Measurements from ENCODE around the gene LIAS. TPM values are rescaled to one million over a fixed set of nuclear protein-coding genes. Genes with fewer than 3 reads are reported as not detected.
"Not testable (repeated sequence)": the region's sequence is repeated elsewhere in the genome, so short reads cannot be mapped to it uniquely, and the experiment has no call there.

The LIAS gene
- 13.2 TPM for polyA plus RNA-seq (2013, experiment 1 of 2)
- 12.9 TPM for polyA plus RNA-seq (2013, experiment 2 of 2)

GRCh38 chr4:39458505-39459300 is at the start of gene LIAS, which contains the start of gene RPL9:
TSS of gene LIAS (plus strand) at chr4:39459056. CDS start at chr4:39459118, 62 bp downstream.
TSS of gene RPL9 (minus strand) at chr4:39458922. CDS start at chr4:39458439, 483 bp downstream.
- Histone ChIP-seq H3K4ac (ENCODE audit: low read length) (peak within 1 kb of the TSS; percentile 93), H3K18ac (ENCODE audit: low read length) (peak within 1 kb of the TSS; percentile 98), H4K91ac (ENCODE audit: low read depth, low read length, poor library complexity) (no peak within 1 kb of the TSS), H4K8ac (ENCODE audit: low read depth, low read length) (no peak within 1 kb of the TSS), H2BK15ac (ENCODE audit: low read length) (no peak within 1 kb of the TSS), H3K9ac (ENCODE audit: low read depth, low read length, poor library complexity) (peak within 1 kb of the TSS; percentile 79), H2AK5ac (ENCODE audit: low read depth, low read length) (peak within 1 kb of the TSS; percentile 97), H3K4me3 (ENCODE audit: low read length in 2 of 2) (peak within 1 kb of the TSS; percentile 78 to 86), H3K27ac (replicated peaks; ENCODE audit: low read length) (peak within 1 kb of the TSS; percentile 92), H3K4me1 (ENCODE audit: control insufficient read depth in 2 of 2, insufficient read depth in 1 of 2, low read depth in 1 of 2, low read length in 2 of 2) (peaks cover 3 to 14% of the 10 kb centered on the region in 2 donors), H3K9me3 (replicated peaks in 1 of 2; ENCODE audit: control insufficient read depth in 2 of 2, insufficient read depth in 1 of 2, low read depth in 1 of 2, low read length in 2 of 2) (no peaks in the 10 kb centered on the region), H2BK120ac (ENCODE audit: low read depth, low read length) (no peak within 1 kb of the TSS), H3K27me3 (ENCODE audit: control insufficient read depth in 3 of 3, insufficient read depth in 3 of 3, low read depth in 1 of 3, low read length in 3 of 3) (no peaks in the 10 kb centered on the region), H3K36me3 (replicated peaks in 1 of 2; ENCODE audit: control insufficient read depth in 2 of 2, insufficient read depth in 2 of 2, low read length in 2 of 2) (peaks cover 27 to 74% of the 10 kb centered on the region in 2 donors), H3K14ac (ENCODE audit: low read length) (peak within 1 kb of the TSS; percentile 82), H3K4me2 (ENCODE audit: insufficient read depth, low read length, poor library complexity, severe bottlenecking) (peak within 1 kb of the TSS; percentile 80), H2BK5ac (ENCODE audit: low read length) (peak within 1 kb of the TSS; percentile 94), H2AFZ (ENCODE audit: low read length) (peak within 1 kb of the TSS; percentile 84), H3K23ac (ENCODE audit: low read depth, low read length, poor library complexity) (peak within 1 kb of the TSS; percentile 94), H3K79me1 (ENCODE audit: low read depth, low read length) (peaks cover 12% of the 10 kb centered on the region), H2BK12ac (ENCODE audit: low read length) (no peak within 1 kb of the TSS)
- DNase-seq (ENCODE audit: low spot score), result peak; percentile 99
- whole genome bisulfite sequencing, 2 donors (ENCODE audit: extremely low coverage in 2 of 2, insufficient read length in 2 of 2, insufficient replicate concordance in 1 of 2), result no CpG with 5 or more reads among the region's 55 CpGs

GRCh38 chr4:39410415-39410814 is 48.4 kb upstream of the LIAS start:
- H4K8ac ChIP-seq (ENCODE audit: low read depth, low read length), result no peak overlapping the region
- H2BK15ac ChIP-seq (ENCODE audit: low read length), result no peak overlapping the region
- H3K36me3 ChIP-seq (replicated peaks in 1 of 2; ENCODE audit: control insufficient read depth in 2 of 2, insufficient read depth in 2 of 2, low read length in 2 of 2), result no peaks in the 10 kb centered on the region
- no peak overlapping the region for H2BK120ac ChIP-seq (ENCODE audit: low read depth, low read length)
- H3K9ac ChIP-seq (ENCODE audit: low read depth, low read length, poor library complexity), result no peak overlapping the region
- no peak overlapping the region for H3K4me3 ChIP-seq (ENCODE audit: low read length in 2 of 2)
- H3K4me2 ChIP-seq (ENCODE audit: insufficient read depth, low read length, poor library complexity, severe bottlenecking), result no peak overlapping the region
- no peaks in the 10 kb centered on the region for H3K27me3 ChIP-seq (ENCODE audit: control insufficient read depth in 3 of 3, insufficient read depth in 3 of 3, low read depth in 1 of 3, low read length in 3 of 3)
- H3K4me1 ChIP-seq (ENCODE audit: control insufficient read depth in 2 of 2, insufficient read depth in 1 of 2, low read depth in 1 of 2, low read length in 2 of 2), result no peaks in the 10 kb centered on the region
- no peak overlapping the region for H3K4ac ChIP-seq (ENCODE audit: low read length)
- H3K9me3 ChIP-seq (replicated peaks in 1 of 2; ENCODE audit: control insufficient read depth in 2 of 2, insufficient read depth in 1 of 2, low read depth in 1 of 2, low read length in 2 of 2), result no peaks in the 10 kb centered on the region
- no peak overlapping the region for H3K27ac ChIP-seq (replicated peaks; ENCODE audit: low read length)
- no peak overlapping the region for H2AFZ ChIP-seq (ENCODE audit: low read length)
- no peak overlapping the region for H2AK5ac ChIP-seq (ENCODE audit: low read depth, low read length)
- no peaks in the 10 kb centered on the region for H3K79me1 ChIP-seq (ENCODE audit: low read depth, low read length)
- H4K91ac ChIP-seq (ENCODE audit: low read depth, low read length, poor library complexity), result no peak overlapping the region
- H3K23ac ChIP-seq (ENCODE audit: low read depth, low read length, poor library complexity), result no peak overlapping the region
- no peak overlapping the region for H3K14ac ChIP-seq (ENCODE audit: low read length)
- no peak overlapping the region for H3K18ac ChIP-seq (ENCODE audit: low read length)
- H2BK5ac ChIP-seq (ENCODE audit: low read length), result no peak overlapping the region
- DNase-seq (ENCODE audit: low spot score), result no peak
- no CpG with 5 or more reads among the region's 5 CpGs for WGBS, 2 donors (ENCODE audit: extremely low coverage in 2 of 2, insufficient read length in 2 of 2, insufficient replicate concordance in 1 of 2)
- H2BK12ac ChIP-seq (ENCODE audit: low read length), result no peak overlapping the region

- not testable (repeated sequence) for DNase-seq (ENCODE audit: low spot score); H2AK5ac ChIP-seq (ENCODE audit: low read depth, low read length)
Observed at GRCh38 chr4:39411561-39411960, 47.3 kb upstream of the LIAS start.

GRCh38 chr4:39415678-39416283 is 43.1 kb upstream of the LIAS start:
- Histone ChIP-seq H3K4me3 (ENCODE audit: low read length in 2 of 2) (no peak overlapping the region), H2BK15ac (ENCODE audit: low read length) (no peak overlapping the region), H3K9ac (ENCODE audit: low read depth, low read length, poor library complexity) (no peak overlapping the region), H2BK5ac (ENCODE audit: low read length) (no peak overlapping the region), H3K18ac (ENCODE audit: low read length) (no peak overlapping the region), H3K23ac (ENCODE audit: low read depth, low read length, poor library complexity) (no peak overlapping the region), H3K27ac (replicated peaks; ENCODE audit: low read length) (no peak overlapping the region), H2AK5ac (ENCODE audit: low read depth, low read length) (no peak overlapping the region), H3K14ac (ENCODE audit: low read length) (no peak overlapping the region), H4K91ac (ENCODE audit: low read depth, low read length, poor library complexity) (no peak overlapping the region), H3K79me1 (ENCODE audit: low read depth, low read length) (no peaks in the 10 kb centered on the region), H3K4me2 (ENCODE audit: insufficient read depth, low read length, poor library complexity, severe bottlenecking) (no peak overlapping the region), H3K4me1 (ENCODE audit: control insufficient read depth in 2 of 2, insufficient read depth in 1 of 2, low read depth in 1 of 2, low read length in 2 of 2) (no peaks in the 10 kb centered on the region), H3K27me3 (ENCODE audit: control insufficient read depth in 3 of 3, insufficient read depth in 3 of 3, low read depth in 1 of 3, low read length in 3 of 3) (no peaks in the 10 kb centered on the region), H2BK120ac (ENCODE audit: low read depth, low read length) (no peak overlapping the region), H3K4ac (ENCODE audit: low read length) (no peak overlapping the region), H2AFZ (ENCODE audit: low read length) (no peak overlapping the region), H3K9me3 (replicated peaks in 1 of 2; ENCODE audit: control insufficient read depth in 2 of 2, insufficient read depth in 1 of 2, low read depth in 1 of 2, low read length in 2 of 2) (no peaks in the 10 kb centered on the region), H3K36me3 (replicated peaks in 1 of 2; ENCODE audit: control insufficient read depth in 2 of 2, insufficient read depth in 2 of 2, low read length in 2 of 2) (no peaks in the 10 kb centered on the region), H2BK12ac (ENCODE audit: low read length) (no peak overlapping the region), H4K8ac (ENCODE audit: low read depth, low read length) (no peak overlapping the region)
- no CpG with 5 or more reads among the region's 2 CpGs for WGBS, 2 donors (ENCODE audit: extremely low coverage in 2 of 2, insufficient read length in 2 of 2, insufficient replicate concordance in 1 of 2)
- DNase-seq (ENCODE audit: low spot score), result no peak

More at GRCh38 chr4:39411561-39411960, 47.3 kb upstream of the LIAS start:
- not testable (repeated sequence) for H2BK5ac ChIP-seq (ENCODE audit: low read length); H3K27me3 ChIP-seq (ENCODE audit: control insufficient read depth in 3 of 3, insufficient read depth in 3 of 3, low read depth in 1 of 3, low read length in 3 of 3); H3K18ac ChIP-seq (ENCODE audit: low read length); H4K91ac ChIP-seq (ENCODE audit: low read depth, low read length, poor library complexity); H4K8ac ChIP-seq (ENCODE audit: low read depth, low read length); H3K36me3 ChIP-seq (replicated peaks in 1 of 2; ENCODE audit: control insufficient read depth in 2 of 2, insufficient read depth in 2 of 2, low read length in 2 of 2); H2BK120ac ChIP-seq (ENCODE audit: low read depth, low read length); H3K4me3 ChIP-seq (ENCODE audit: low read length in 2 of 2); H3K4me2 ChIP-seq (ENCODE audit: insufficient read depth, low read length, poor library complexity, severe bottlenecking); H3K14ac ChIP-seq (ENCODE audit: low read length); H2BK12ac ChIP-seq (ENCODE audit: low read length); H3K9me3 ChIP-seq (replicated peaks in 1 of 2; ENCODE audit: control insufficient read depth in 2 of 2, insufficient read depth in 1 of 2, low read depth in 1 of 2, low read length in 2 of 2); H3K27ac ChIP-seq (replicated peaks; ENCODE audit: low read length); H3K4ac ChIP-seq (ENCODE audit: low read length); H2BK15ac ChIP-seq (ENCODE audit: low read length); H3K4me1 ChIP-seq (ENCODE audit: control insufficient read depth in 2 of 2, insufficient read depth in 1 of 2, low read depth in 1 of 2, low read length in 2 of 2); H2AFZ ChIP-seq (ENCODE audit: low read length); H3K23ac ChIP-seq (ENCODE audit: low read depth, low read length, poor library complexity); H3K79me1 ChIP-seq (ENCODE audit: low read depth, low read length); H3K9ac ChIP-seq (ENCODE audit: low read depth, low read length, poor library complexity)
- WGBS, 2 donors (ENCODE audit: extremely low coverage in 2 of 2, insufficient read length in 2 of 2, insufficient replicate concordance in 1 of 2), result no CpG with 5 or more reads among the region's 8 CpGs
